HG02870 (cell line): ENCODE results near the gene PPIP5K2.
"Not testable (repeated sequence)": the region's sequence is repeated elsewhere in the genome, so short reads cannot be mapped to it uniquely, and the experiment has no call there.

Experiments used
- ATAC-seq: cut with Tn5 transposase; IDR thresholded peaks from one replicate; pipeline ENCODE4 v1.9.1; 2021; ENCODE audit warnings: mild to moderate bottlenecking, moderate library complexity; ENCODE audit not compliant: unreplicated experiment

Gene PPIP5K2

DNA sequence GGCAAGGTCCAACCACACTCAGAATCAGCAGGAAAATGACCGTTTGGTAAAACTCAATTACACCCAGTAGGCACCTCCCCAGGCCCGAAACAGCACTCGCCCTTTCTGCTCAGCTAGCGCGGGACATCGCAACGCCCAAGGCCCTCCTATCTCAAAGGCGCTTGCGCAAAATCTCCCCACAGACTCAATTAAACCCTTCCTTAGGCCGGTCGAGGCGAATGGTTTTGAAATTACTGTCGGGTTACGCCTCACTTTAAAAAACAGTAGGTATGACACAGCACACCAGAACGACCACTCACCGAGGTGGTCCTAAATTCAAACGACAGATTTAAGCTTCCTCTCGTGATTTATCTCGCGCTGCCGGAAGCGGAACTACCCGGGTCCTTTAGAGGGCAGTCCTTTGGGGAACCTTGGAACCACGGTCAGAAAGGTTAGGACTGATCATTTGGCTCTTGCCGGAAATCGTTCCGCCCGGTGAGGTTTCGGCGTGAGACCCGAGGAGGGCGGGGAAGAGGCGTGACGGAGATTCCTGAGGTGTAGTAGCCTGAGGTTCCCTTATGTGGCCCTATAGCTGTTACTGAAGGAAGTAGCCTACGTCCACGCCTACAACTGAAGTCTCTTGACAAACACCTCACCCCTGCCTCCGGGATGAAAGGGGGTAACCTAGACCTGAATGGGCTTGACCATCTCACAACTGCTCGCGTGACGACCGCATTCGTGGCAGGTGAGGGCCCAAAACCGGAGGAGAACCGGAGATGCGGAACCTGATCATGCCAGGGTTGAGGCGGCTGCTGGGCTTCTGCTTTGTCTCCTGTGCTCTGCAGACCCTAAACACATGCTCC is at the start of gene PPIP5K2, which contains the start of gene GIN1:
Gene PPIP5K2 (plus strand): TSS at position 537 of the 842 bp plus-strand sequence. CDS start 9,289 bp downstream, outside the sequence.
Gene GIN1 (minus strand): TSS at position 374 of the 842 bp plus-strand sequence. CDS start 11,431 bp downstream, outside the sequence.
- ATAC-seq: peak; percentile 90

DNA sequence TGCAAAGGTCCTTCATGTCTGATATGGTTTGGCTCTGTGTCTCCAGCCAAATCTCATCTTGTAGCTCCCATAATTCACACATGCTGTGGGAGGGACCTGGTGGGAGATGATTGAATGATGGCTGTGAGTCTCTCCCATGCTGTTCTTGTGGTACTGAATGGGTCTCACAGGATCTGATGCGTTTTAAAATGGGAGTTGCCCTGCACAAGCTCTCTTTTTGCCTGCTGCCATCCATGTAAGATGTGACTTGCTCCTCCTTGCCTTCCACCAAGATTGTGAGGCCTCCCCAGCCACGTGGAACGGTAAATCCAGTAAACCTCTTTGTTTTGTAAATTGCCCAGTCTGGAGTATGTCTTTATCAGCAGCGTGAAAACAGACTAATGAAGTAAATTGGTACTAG is 46.6 kb upstream of the PPIP5K2 start:
- ATAC-seq: not testable (repeated sequence)

DNA sequence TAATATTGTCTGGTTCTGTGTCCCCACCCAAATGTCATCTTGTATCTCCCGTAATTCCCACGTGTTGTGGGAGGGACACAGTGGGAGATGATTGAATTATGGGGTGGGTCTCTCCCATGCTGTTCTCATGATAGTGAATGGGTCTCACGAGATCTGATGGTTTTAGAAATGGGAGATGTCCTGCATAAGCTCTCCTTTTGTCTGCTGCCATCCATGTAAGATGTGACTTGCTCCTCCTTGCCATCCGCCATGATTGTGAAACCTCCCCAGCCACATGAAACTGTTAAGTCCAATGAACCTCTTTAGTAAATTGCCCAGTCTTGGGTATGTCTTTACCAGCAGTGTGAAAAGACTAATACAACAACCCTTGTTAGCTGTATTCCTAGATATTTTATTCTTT is 44.7 kb upstream of the PPIP5K2 start:
- no peak for ATAC-seq

DNA sequence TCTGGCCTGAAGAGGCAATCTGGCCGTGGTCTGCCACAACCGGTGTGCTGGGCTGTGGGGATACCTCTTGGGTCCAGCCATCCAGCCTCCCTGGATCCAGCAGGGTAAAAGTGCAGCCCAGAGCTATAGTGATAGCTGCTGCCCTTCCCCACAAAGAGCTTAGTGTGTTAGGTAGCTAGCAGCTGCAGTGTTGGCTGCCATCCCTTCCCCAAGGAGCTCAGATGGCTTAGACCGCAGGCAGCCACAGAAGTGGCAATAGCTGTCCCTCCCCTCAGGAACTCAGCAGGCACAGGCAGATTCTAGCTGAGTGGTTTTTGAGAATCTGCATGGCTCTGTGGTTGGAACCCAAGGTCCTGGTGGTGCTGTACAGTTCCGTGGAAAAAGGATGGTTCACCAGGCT is 40.3 kb upstream of the PPIP5K2 start:
- ATAC-seq: no peak

DNA sequence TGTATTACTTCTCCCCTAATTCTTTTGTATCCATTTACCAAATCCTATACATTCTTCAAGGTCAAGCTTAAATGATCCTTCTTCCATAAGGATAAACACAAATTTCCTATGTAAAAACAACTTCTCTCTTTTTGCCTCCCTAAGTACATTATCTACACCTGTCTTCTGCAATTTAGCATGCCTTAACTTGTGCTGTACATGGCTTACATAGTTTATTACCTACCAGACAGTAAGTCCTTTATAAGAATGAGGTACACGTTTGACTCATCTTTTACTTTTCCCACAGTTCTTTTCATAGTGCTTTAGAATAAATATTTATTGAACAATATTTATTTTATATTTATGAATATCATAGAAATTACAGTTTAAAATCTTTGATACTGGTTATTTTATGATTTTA is 33.6 kb upstream of the PPIP5K2 start:
- no peak for ATAC-seq

DNA sequence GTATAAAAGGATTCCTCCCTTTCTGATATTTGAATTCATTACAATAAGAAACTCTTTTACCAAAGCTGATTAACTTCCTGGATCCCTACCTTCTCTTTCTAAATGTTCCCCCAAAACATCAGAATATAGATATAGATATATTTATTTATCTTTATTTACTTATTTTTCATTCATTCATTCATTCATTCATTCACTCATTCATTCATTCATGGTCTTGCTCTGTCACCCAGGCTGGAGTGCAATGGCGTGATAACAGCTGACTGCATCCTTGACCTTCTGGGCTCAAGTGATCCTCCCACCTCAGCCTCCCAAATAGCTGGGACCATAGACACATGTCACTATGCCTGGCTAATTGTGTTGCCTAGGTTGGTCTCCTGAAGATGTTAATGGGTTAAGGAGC is 30.8 kb upstream of the PPIP5K2 start:
- ATAC-seq: no peak

DNA sequence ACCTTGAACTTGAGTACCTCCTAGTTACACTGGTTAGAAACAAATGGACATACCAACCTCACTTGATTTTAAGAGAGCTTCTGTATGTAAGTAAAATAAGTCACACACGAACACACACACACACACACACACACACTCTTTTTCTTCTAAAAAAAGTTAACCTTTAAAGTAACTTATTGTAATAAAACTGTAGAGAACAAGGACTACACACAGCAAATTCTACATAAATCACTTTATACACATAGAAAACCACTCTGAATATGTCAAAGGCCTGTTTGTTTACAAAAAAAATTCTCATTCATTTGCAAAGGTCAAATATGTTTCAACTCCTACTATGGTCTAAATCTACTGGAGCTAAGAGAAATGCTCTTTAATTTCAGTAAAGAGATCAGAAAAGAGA is 29.3 kb upstream of the PPIP5K2 start:
- ATAC-seq: no peak

DNA sequence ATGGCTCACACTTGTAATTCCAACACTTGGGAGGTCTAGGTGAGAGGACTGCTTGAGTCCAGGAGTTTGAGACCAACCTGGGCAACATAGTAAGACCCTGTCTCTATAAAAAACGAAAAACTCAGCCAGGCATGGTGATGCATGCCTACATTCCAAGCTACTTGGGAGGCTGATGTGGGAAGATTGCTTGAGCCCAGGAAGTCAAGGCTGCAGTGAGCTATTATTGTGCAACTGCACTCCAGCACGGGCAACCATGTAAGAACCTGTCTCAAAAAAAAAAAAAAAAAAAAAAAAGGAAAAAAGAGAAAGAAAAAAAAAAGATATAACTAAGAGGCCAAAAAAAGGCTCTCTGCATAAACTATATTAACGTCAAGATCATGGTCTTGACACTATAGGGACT is 27.4 kb upstream of the PPIP5K2 start:
- no peak for ATAC-seq

DNA sequence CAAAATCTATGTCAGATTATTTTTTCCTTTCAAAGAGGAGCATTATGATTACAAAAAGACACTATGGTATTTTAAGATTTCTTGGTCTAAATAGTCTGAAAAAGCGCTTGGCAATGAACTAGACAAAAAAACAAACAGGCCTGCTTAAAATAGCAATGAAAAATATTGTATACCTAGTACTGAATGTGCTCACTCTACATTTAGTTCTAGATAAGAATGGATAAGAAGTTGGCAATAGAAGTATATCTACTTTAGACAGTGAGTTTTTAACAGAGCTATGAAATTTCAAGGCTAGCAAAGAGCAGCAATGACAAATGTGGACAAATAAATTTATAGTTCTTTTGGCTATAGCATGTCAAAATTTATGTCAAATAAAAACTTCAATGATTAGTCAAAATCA is 26.4 kb upstream of the PPIP5K2 start:
- no peak for ATAC-seq

DNA sequence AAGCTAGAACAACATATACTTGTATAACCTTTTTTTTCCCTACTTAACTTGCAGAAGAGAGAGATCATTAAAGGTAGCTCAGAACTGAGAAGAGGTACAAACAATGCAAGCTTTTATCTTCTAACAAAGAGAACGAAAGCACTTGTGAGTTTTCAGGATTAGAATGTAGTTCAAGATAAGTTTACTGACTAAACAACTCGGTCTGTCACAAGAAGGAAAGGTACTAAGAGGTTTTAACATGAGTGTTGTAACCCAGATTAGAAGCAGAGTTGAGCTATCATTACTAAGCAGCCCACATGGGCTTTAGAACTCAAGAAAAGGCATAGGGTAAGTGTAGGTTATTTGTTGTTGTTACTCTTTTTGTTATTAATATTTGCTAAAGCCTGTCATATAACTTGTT is 25.4 kb upstream of the PPIP5K2 start:
- ATAC-seq: no peak

DNA sequence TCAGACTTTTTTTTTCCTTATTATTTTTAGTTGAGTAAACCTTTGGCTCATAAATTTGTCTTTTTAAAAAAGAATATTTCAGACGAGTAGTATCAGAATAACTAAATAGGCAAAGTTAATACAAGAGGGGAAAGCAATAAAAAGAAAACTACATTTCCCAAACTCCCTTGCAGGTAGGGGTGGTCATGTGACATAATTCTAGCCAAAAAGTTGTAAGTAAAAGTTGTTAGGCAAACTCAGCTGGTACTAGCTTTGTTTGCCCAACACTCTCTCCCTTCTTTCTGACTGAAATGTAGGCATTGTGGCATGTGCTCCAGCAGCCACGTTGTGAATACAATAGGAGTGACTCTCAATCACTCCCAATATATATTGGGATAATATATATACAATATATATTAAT is 21.1 kb upstream of the PPIP5K2 start:
- ATAC-seq: no peak

DNA sequence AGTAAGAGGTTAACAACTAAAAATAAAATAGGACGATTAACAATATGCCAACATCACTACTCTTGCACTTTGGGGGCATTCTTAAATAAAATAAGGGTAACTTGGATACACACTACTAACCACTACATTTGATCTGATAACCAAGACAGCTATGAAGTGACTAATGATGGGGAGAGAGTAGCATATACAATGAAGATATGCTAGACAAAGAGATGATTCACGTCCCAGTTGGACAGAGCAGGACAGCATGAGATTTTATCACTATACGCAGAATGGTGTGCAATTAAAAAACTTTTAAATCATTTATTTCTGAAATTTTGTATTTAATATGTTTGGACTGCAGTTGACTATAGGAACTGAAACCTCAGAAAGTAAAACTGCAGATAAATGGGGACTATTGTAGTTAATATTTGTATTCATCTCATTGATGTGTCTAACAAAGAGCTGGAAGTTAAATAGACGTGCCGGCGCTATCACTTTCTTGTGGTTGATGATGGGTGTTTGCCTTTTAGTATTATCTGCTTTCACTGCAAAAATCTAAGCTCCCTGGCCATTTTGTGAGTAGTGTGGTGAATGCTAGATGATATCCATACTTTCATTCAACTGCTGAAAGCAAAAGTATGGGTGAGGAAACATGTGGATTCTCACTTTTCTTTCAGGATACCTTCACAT is 18.9 kb upstream of the PPIP5K2 start:
- no peak for ATAC-seq

DNA sequence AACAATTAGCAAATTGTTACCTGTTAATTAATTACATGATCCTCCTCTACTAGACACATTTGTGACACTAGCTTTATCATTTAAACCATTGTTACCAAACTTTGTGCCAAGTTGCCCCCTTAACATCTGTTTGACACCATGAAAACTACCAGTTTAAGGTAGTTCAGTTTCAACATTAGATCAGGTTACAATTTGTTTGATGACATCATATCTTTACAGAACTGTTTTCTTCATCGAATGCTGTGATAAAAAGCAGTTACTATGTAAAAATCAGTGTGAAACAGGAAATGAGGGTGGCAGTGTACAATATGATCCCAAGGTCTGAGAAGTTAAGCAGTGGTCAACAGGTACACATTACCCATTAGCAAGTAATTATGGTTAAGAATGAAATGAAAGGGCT is 17.9 kb upstream of the PPIP5K2 start:
- no peak for ATAC-seq

DNA sequence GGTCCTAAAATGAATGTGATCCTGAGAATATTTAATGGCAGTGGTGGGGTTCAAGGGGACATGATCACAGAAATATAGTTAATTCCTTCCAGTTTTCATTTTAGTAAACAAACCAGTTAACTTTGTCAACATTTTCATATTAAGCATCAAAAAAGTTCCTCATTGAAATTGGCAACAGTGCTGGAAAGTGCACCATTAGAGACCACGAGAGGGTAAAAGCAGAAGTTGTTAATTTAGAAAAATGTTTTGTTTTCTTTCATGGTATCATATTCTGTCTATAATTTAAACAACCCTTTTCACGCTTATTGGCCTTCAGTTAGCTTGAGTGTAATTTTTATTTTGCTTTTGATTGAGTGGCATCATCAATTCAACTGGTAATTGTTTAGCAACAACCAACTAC is 12.0 kb upstream of the PPIP5K2 start:
- no peak for ATAC-seq

DNA sequence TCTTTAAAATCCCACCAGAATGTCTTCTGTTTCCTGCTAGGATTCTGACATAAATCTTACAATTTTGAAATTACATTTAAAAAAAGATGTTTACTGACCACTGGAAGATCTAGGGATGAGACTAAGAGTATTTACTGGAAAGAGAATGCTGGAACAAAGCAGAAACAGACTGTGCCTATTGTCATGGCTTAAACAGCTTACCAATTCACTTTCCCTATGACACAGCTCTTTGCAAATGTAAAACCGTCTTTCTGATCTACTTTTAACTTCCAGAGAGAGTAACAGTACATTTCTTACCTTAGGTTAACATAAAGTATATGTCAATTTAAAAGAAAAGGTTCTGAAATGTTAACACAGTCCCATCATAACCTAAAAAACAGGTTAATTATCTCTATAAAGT is 10.8 kb upstream of the PPIP5K2 start:
- no peak for ATAC-seq

DNA sequence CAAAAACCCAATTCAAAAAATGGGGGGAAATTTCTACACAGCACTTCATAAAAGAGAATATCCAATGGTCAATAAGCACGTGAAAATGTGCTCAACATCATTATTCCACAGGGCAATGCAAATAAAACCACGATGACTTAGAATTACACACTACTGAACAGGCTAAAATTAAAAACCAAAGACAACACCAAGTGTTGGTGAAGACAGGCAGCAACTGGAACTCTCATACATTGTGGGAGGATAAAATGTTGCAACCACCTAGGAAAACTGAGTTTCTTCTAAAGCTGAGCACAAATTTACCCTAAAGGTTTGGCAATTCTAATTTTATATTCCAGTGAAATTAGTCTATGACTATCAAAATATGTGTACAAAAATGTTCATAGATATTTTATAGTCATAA is 9.7 kb upstream of the PPIP5K2 start:
- no peak for ATAC-seq

DNA sequence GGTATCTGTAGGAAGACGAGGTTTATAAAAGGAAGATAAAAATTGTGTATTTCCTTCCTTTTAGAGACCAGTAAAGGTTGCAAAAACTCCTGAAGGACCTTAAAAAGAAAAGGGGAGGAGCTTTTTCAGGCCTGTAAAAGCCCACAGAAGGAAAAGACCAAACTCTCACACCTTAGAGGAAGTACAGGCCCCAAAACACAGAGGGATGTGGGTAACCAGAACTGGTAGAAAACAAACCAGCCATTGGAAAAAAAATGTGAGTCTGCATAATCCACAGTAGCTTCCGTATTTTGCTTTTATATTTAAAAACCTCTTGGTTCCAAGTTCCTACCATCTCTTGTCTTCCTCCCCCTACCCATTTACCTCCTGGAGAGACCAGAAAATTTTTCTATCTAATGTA is 8.6 kb upstream of the PPIP5K2 start:
- ATAC-seq: no peak

DNA sequence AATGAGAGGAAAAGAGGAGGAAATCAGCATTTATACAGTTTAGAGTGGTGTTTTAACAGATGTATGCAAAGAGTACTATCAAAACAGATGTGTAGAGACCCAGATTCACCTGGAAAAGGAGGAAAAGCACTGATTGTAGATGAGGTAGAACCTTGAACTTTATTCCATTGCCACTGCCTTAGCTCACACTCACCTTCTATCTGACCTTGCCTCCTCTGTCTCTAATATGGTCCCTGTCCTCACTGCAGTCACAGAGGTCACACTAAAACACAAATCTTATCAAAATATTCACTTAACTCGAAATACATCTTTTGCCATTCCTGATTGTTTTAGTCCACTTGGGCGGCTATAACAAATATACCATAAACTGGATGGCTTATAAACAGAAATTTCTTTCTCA is 7.2 kb upstream of the PPIP5K2 start:
- no peak for ATAC-seq

DNA sequence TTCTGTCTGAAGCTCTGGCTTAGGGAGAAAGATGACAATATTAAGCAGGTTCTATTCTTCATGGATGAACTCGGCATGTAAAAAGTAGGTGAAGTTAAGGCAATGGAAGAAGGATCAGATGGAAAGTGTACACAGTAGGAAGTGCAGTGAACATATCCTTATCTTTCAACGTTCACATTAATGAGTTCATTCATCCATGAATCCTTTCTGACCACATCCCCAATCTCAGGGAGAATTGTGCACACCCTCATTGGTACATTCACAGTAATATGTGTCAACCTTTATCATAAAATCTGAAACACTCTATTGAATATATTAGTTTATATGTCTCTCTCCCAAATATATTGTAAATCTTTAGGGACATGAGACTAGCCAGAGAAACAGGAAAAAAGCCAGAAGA is 5.7 kb upstream of the PPIP5K2 start:
- no peak for ATAC-seq

DNA sequence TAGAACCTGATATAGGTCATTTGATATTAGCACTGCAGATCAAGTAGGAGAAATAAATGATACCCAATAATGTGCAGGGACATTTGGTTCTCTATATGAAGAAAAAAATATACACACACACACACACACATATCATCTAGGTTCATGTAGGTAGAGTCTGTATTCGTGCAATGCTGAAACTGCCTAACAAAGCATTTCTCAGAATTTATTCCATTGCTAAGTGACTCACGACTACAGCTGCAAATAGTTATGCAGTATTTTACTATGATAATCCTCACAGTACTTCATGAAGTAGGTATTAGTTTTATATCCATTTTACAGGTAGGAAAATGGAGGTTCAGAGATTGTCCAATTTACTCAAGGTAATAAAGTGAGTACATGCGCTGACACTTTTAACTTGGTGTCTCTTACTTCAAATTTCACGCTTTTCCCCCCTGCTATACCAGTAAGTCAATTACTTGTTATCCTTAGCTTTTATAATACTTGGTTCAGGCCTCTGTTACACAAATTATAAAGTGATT is 2.6 kb upstream of the PPIP5K2 start:
- no peak for ATAC-seq

DNA sequence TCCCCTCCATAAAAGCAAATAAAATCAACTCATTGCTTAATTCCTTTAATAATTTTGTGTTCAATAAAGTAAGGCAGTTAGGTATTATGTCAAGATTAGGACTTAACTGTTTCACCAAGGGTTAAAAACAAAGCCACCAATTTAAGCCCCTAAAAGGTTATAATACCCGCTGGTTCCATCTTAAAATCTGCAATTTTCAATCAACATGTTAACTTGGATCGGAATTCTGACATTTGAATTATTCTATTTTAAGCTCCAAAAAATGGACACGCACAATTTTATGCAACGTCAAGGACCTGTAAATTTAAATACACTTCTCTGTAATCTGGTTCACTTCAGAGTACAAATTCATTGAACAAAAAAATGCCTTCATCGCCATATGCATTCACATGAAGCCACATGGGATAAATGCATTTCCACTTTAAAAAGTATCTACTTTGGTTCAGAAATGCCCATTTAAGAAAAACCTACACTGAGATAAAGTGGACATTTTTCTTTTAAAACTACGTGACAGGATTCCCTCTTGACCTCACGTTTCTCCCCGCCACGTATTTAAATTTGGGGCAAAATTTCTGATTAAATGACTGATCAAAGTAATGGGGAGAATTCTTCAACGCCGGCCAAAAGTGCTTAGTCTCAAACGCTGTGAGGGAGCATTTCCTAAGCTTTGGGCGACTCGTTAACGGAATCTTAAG is 884 bp upstream of the PPIP5K2 start:
- ATAC-seq: no peak
